ENCODE data around the gene GANC. TPM values are rescaled to one million over a fixed set of nuclear protein-coding genes. Genes with fewer than 3 reads are reported as not detected.

GANC gene
- total RNA-seq, 2 donors from 2014 or later, result 32.0 to 78.8 TPM

DNA sequence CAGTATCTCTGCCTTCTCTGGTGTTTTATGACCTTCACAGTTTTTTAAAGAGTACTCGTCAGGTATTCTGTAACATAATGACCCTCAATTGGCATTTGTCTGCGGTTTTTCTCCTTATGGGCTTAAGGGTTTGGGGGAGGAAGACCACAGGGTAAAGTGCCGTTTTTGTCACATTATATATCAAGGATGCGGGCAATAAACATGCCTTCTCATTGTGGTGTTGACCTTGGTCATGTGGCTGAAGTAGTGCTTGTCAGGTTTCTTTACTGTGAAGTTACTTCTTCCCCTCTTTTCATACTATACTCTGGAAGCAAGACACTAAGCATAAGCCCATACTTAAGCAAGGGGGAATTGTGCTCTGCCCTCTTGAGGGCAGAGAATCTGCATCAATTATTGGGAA, 102.9 kb downstream of the GANC start:
- no peak overlapping the region for H3K4me3 ChIP-seq
- ATAC-seq (ENCODE audit: insufficient number of reproducible peaks, low FRiP score, low read depth), result no peak
- no peaks in the 10 kb centered on the region for H3K36me3 ChIP-seq
- H3K9me3 ChIP-seq, result no peaks in the 10 kb centered on the region
- H3K4me1 ChIP-seq (ENCODE audit: control insufficient read depth in 1 of 2, low read depth in 2 of 2), result no peaks in the 10 kb centered on the region
- no peak for DNase-seq (ENCODE audit: low spot score)
- TF ChIP-seq, protein P1, sequence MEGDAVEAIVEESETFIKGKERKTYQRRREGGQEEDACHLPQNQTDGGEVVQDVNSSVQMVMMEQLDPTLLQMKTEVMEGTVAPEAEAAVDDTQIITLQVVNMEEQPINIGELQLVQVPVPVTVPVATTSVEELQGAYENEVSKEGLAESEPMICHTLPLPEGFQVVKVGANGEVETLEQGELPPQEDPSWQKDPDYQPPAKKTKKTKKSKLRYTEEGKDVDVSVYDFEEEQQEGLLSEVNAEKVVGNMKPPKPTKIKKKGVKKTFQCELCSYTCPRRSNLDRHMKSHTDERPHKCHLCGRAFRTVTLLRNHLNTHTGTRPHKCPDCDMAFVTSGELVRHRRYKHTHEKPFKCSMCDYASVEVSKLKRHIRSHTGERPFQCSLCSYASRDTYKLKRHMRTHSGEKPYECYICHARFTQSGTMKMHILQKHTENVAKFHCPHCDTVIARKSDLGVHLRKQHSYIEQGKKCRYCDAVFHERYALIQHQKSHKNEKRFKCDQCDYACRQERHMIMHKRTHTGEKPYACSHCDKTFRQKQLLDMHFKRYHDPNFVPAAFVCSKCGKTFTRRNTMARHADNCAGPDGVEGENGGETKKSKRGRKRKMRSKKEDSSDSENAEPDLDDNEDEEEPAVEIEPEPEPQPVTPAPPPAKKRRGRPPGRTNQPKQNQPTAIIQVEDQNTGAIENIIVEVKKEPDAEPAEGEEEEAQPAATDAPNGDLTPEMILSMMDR (IDR thresholded peaks at IDR 0.05), result no peak
- H3K27me3 ChIP-seq (replicated peaks; ENCODE audit: insufficient read depth), result no peaks in the 10 kb centered on the region
- no peak overlapping the region for H3K27ac ChIP-seq

DNA sequence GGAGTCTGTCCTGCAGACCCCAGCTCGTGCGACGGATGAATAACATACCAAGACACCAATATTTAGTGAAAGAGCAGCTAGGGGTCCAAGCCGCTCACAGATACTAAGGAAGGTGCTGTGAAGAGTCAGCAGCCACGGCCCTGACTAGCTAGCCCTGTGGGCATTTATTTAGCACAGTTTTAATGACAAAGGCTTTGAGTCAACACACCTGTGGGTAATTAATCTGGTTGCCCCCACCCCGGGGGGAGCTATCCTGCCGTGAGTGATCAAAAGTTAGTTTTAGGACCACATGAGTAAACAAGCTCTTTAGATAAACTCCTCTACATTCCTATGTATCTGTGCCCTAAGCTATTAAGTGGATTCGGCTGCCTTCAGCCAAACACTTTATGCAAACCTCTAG, 105.0 kb downstream of the GANC start:
- no peaks in the 10 kb centered on the region for H3K4me1 ChIP-seq (ENCODE audit: control insufficient read depth in 1 of 2, low read depth in 2 of 2)
- no peaks in the 10 kb centered on the region for H3K9me3 ChIP-seq
- no peak overlapping the region for H3K4me3 ChIP-seq
- H3K27ac ChIP-seq, result no peak overlapping the region
- no peak for DNase-seq (ENCODE audit: low spot score)
- TF ChIP-seq, protein P1 (IDR thresholded peaks at IDR 0.05), result no peak
- no peaks in the 10 kb centered on the region for H3K27me3 ChIP-seq (replicated peaks; ENCODE audit: insufficient read depth)
- no peaks in the 10 kb centered on the region for H3K36me3 ChIP-seq
- ATAC-seq (ENCODE audit: insufficient number of reproducible peaks, low FRiP score, low read depth), result no peak

DNA sequence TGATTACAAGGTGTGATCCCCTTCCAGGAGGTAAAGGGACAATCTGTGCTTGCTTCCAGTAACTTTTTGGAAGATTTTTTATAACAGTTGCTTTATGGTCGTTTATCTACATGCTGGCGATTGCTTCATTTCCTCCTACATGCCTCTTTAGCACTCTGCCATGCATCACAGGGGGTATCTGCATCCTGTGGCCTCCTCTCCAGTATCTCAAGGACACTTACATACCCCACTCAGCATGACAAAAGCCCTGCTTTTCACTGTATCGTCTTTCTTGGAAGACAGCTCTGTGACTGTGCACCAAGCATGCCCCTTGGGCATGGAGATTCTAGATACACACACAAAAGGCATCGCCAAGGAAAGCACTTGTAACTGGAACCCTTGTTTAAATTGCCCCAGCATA, 111.6 kb downstream of the GANC start:
- H3K27ac ChIP-seq, result no peak overlapping the region
- DNase-seq (ENCODE audit: low spot score) (no peak), ATAC-seq (ENCODE audit: insufficient number of reproducible peaks, low FRiP score, low read depth) (no peak)
- no peaks in the 10 kb centered on the region for H3K9me3 ChIP-seq
- peaks cover 6% of the 10 kb centered on the region for H3K36me3 ChIP-seq
- H3K27me3 ChIP-seq (replicated peaks; ENCODE audit: insufficient read depth), result no peaks in the 10 kb centered on the region
- H3K4me1 ChIP-seq (ENCODE audit: control insufficient read depth in 1 of 2, low read depth in 2 of 2), result no peaks in the 10 kb centered on the region
- no peak overlapping the region for H3K4me3 ChIP-seq
- TF ChIP-seq, protein P1 (IDR thresholded peaks at IDR 0.05), result no peak

DNA sequence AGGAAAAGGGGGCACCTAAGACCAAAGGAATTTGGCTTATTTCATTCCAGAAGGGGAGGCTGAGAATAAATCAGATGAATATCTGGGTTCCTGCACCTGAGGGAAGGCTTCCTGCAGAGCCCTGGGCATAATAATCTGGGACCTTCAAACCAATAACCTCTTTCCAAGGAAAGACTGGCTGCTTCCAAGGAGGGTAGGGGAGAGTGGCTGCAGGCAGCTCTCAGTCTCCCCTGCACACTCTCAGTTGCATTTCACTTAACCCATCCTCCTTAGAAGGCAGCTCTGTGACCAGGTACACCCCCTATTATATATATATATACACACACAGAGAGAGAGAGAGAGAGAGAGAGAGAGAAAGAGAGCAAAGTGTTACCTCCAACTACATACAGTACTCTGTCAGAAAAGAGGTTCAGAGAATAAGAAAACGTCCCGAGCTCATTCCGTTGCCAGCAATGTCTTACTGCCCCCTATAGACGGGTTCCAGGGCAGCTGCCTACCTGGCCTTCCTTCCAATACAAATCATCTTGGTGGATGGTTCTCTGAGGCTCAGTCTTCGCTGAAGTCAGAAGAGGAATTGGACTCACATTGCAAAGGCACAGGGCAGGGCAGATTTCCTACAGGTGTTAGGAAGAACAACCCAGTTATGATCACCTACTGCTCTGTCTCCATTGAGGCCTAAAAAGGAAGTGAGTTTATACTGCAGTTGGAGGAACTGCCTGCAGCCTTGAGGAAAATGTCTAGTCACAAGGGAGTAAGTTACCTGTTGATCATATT, 112.4 kb downstream of the GANC start:
- Histone ChIP-seq H3K9me3 (no peaks in the 10 kb centered on the region), H3K27ac (no peak overlapping the region), H3K27me3 (replicated peaks; ENCODE audit: insufficient read depth) (no peaks in the 10 kb centered on the region), H3K36me3 (peaks cover 6% of the 10 kb centered on the region), H3K4me1 (ENCODE audit: control insufficient read depth in 1 of 2, low read depth in 2 of 2) (no peaks in the 10 kb centered on the region), H3K4me3 (no peak overlapping the region)
- ATAC-seq (ENCODE audit: insufficient number of reproducible peaks, low FRiP score, low read depth), result no peak
- DNase-seq (ENCODE audit: low spot score), result no peak
- TF ChIP-seq, protein P1 (IDR thresholded peaks at IDR 0.05), result no peak

DNA sequence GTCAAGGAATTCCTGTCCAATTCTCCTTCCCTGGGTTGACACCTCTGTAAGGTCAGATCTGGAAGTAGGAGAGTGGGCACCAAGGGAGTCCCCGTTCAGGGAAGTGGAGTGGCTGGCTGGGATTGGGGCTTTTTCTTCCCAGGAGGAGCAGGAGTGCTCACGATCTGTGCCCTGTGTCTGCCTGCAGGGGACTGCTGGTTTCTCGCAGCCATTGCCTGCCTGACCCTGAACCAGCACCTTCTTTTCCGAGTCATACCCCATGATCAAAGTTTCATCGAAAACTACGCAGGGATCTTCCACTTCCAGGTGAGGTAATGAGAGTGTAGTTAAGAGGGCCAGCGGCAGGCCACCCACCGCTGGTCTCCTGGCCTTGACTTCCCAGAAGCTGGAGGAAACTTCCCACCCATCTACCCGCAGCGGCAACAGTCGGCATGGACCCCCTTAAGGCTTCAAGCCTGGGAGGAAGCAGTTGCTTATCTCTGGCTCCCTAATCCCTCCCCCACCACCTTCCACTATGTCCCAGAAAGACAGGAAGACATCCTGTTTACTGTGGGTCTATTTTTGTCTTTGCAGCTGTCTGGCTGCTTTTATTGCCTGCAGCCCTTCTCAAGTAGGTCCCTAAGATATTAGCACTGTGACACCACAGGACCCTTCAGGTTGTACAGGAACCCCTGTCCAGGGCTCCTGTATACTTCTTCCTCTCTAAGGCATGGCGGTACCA, 113.1 kb downstream of the GANC start:
- H3K27ac ChIP-seq, result no peak overlapping the region
- TF ChIP-seq, protein P1 (IDR thresholded peaks at IDR 0.05), result no peak
- no peak overlapping the region for H3K4me3 ChIP-seq
- peaks cover 6% of the 10 kb centered on the region for H3K36me3 ChIP-seq
- H3K4me1 ChIP-seq (ENCODE audit: control insufficient read depth in 1 of 2, low read depth in 2 of 2), result no peaks in the 10 kb centered on the region
- no peaks in the 10 kb centered on the region for H3K9me3 ChIP-seq
- DNase-seq (ENCODE audit: low spot score), result no peak
- H3K27me3 ChIP-seq (replicated peaks; ENCODE audit: insufficient read depth), result no peaks in the 10 kb centered on the region
- ATAC-seq (ENCODE audit: insufficient number of reproducible peaks, low FRiP score, low read depth), result no peak
